ENCODE results near the gene ABCA10.
"Not testable (repeated sequence)": the region's sequence is repeated elsewhere in the genome, so short reads cannot be mapped to it uniquely, and the experiment has no call there.

Gene ABCA10

DNA sequence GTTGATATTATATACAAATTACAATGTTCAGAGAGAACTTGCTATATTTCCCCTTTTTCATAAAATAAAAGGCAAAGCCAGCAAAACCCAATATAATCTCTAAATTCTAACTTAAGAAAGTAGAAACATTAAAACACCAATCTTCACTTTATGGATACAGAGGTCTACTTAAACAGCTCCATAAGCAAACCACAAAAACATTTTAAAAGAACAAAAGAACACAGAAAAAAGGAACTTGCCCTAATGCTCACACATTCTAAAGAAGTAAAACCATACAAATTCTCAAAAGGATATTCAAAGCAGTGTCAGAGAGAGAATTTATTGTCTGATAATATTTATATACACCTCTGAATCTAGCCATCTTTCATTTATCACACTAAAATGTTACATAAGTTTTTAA lies 606 bp downstream of the ABCA10 start:
- no peak for DNase-seq

- no peak for DNase-seq
Observed at GRCh38 chr17:69227541-69227940, 1.1 kb downstream of the ABCA10 start.

DNA sequence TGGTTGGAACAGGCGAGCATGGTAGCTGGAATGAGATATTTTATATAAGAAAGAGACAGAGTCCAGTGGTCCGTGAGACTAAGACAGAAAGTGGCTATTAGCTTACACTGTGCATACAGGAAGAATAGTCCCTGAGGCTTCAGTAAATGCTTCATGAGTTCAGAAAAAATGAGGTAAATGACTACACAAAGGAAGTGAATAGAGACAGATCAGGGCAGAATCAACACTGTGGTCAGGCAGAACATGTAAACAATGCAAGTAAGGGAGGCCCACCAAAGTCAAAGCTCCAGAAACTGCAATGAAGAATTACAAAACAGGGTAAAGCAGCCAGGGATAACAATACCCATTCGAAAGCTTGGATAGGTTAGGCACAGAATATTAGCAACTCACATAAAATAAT lies 4.8 kb downstream of the ABCA10 start:
- no peak for DNase-seq

DNA sequence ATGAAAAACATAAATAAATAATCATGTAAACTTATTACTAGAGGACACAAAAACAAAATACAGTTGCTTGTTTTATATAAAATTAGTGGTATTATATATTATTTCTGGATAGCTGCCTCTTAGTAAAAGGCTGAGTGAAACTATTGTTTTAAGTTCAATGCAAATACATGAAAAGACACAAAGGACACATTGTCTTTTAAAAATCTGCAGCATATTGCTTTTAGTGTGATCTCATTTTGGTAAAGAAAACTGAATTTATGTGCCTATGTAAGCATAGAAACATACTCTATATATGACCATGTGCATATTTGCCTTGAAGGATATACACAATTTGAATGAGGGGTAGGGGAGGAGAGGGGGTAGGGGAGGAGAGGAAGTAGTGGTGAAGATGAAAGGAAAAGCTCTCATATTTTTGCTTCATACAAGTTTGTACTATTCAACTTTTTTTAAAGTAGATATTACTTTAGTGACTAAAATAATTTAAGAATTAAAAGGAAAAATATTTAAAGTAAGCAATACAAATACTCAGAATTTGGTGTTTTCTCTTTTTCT lies 5.8 kb downstream of the ABCA10 start:
- DNase-seq: no peak

DNA sequence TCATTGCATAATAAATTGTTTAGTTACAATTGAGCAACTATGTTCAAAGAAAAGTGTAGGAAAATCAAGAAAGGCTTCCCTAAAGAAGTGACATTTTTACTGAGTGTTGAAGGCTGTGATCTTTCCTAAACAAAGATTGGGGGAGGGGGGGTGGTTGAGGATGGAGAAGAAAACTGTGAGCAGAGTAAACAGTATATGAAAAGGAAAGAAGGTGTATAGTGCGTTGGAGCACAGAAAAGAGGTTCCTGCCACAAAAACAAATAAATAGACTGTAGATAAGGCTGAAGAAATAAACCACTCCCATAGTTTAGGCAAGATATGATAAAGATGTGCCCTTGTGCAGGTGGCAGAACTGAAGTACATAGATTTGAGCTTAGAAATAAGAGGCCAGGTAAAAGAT lies 8.5 kb downstream of the ABCA10 start:
- DNase-seq: no peak

GRCh38 chr17:69218986-69219385 lies 9.6 kb downstream of the ABCA10 start:
- DNase-seq: no peak

DNA sequence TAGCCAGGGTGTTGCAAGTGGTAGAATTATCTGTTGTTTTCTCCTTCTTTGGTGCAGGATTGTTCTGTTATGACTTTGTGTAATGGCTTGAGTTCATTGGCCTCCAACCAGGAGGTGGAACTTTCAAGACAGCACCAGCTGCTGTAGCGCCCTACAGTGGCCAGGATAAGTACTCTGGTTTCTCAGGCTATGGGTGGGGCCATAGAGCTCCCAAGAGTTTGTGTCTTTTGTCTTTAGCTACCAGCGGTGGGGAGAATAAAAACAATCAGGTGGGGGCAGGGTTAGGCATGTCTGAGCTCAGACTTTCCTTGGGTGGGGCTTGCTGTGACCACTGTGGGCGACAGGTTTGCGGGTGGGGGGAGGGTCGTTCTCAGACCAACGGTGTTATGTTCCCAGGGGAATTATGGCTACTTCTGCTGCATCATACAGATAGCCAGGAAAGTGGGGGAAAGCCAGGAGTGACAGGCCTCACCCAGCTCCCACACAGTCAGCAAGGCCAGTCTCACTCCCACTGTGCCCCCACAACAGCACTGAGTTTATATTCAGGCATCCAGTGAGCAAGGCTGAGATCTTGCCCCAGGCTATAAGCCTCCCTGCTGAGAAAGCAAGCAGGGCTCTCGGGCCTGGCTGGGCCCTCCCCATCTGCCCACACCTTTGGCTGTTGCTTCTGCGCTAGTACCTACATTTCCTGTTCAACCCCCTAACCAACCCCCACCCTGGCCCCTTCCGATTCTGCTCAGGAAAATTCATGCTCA lies 15.4 kb downstream of the ABCA10 start:
- no peak for DNase-seq

GRCh38 chr17:69208640-69209039 lies 20.0 kb downstream of the ABCA10 start:
- no peak for DNase-seq

GRCh38 chr17:69207151-69207550 lies 21.5 kb downstream of the ABCA10 start:
- no peak for DNase-seq

GRCh38 chr17:69198238-69198637 lies 30.4 kb downstream of the ABCA10 start:
- DNase-seq: no peak

GRCh38 chr17:69196105-69196653 lies 32.4 kb downstream of the ABCA10 start:
- DNase-seq: not testable (repeated sequence)

DNA sequence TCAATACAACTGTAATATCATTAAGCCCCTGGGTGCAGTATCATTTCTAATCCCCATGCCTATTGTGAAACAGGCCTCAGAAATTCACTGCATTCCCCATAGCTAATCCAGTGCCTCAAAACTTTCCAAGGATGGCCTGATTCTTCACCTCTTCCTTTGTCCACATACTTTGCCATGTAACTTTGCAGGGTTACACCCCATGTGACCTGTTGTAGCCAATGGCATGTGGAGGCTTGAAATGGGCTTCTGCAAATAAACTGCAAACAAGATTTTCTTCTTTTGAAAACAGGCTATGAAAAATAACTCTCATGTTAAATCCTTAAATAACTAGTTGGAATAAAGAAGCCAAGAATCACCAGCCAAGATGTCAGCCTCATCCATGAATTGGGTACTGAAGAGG lies 35.9 kb downstream of the ABCA10 start:
- no peak for DNase-seq

- DNase-seq: no peak
Observed at GRCh38 chr17:69188796-69189195, 39.8 kb downstream of the ABCA10 start.

DNA sequence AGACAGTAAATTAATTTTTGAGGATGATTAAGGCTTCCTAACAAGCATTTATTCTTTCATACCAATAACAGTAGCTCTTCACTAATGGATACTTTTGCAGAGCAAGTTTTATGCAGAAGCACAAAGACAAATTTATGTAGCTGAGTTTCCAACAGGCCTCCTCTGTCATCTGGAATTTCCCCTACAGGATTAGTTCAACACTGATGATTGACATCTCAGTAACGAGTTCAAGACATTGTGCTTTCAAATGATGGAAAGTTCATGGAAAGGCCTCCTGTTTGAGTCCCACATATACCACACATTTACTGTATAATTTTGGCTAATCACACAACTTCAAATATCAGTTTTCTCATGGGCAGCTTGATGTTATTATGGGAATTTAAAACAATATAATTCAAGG lies 40.6 kb downstream of the ABCA10 start:
- no peak for DNase-seq

GRCh38 chr17:69187294-69187693 lies 41.3 kb downstream of the ABCA10 start:
- no peak for DNase-seq

- no peak for DNase-seq
Observed at GRCh38 chr17:69179227-69179952, 49.2 kb downstream of the ABCA10 start.

GRCh38 chr17:69176457-69176795 lies 52.2 kb downstream of the ABCA10 start:
- no peak for DNase-seq

DNA sequence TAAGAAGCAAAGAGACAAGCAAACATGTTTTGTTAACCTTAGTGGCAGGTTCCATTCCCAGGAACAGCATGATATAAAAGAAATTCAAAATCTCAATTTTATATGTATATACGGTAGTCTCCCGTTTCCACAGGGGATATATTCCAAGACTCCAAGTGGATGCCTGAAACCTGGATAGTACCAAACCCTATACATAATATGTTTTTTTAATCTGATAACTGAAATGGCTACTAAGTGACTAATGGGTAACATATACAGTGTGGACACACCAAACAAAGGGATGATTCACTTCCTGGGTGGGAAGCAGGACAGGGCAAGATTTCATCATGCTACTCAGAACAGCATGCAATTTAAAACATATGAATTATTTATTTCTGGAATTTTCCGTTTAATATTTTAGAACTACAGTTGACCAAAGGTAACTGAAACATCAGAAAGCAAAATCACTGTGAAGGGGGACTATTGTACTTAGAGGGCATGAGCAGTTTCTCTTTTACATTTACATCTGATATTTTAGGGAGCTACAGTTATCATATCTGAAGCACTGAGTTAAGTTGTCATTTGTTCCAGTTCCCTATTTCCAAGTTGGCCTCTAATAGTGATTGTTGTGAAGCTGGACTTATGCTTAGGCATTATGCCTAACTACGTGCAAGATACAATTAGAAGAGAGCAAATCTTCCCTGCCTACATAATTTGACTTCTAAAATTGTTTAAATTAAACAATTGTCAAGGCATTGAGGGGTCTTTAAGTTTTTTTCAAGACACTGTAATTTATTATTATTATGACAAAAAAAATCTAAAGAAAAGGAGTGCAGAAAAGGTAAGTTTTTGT lies 52.8 kb downstream of the ABCA10 start:
- DNase-seq: no peak

DNA sequence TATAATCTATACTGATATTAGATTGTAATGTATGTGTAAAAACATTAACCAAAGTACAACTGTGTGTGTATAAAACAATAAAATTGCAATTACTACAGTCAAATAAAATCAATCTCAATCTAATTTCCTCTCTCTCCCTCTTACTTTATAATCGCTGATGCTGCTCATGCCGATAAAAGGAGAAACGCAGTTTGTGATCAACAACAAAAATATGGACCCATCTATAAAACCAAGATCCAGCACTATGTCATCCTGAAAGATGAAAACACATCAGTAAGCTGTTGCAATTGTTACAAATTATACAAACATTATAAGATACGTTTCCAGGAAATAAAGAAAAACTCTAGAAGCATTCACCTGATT lies 53.4 kb downstream of the ABCA10 start:
- no peak for DNase-seq

GRCh38 chr17:69173118-69173517 lies 55.5 kb downstream of the ABCA10 start:
- DNase-seq: no peak

GRCh38 chr17:69170377-69170776 lies 58.2 kb downstream of the ABCA10 start:
- no peak for DNase-seq

DNA sequence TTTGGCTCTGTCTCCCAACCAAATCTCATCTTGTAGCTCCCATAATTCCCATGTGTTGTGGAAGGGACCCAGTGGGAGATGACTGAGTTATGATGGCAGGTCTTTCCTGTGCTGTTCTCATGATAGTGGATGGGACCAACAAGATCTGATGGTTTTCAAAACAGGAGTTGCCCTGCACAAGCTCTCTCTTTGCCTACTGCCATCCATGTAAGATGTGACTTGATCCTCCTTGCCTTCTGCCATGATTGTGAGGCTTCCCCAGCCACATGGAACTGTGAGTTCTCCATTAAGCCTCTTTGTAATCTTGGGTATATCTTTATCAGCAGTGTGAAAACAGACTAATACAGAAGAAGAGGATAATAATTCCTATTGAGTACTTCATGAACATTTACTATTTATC lies 60.0 kb downstream of the ABCA10 start:
- DNase-seq: not testable (repeated sequence)

- no peak for DNase-seq
Observed at GRCh38 chr17:69166957-69167356, 61.7 kb downstream of the ABCA10 start.

Measured in DMS79 treated with DMSO at 0.1 percent for 48 hours (cell line).